Aorta (tissue), 5 donors: Measurements from ENCODE around the gene LIFR. TPM values are rescaled to one million over a fixed set of nuclear protein-coding genes. Genes with fewer than 3 reads are reported as not detected.
A peak's percentile ranks its signal among the peaks of the same experiment; 100 is the strongest.

Experiments
- ATAC-seq: fragments of 200-7000 bp; cut with Tn5 transposase; one replicate; pipeline ENCODE4 v1.9.1; 2022; ENCODE audit warnings: moderate library complexity; ENCODE audit not compliant: low FRiP score
- DNase-seq, 2 donors: peaks; one replicate each; pipeline ENCODE4 v3.0.0-alpha.2; 2020
- H3K27ac ChIP-seq, 2 donors: one replicate each; pipeline ENCODE4 v1.5.1; 2013; ENCODE audit warnings: low read length in 2 of 2, mild to moderate bottlenecking in 2 of 2, moderate library complexity in 2 of 2, control low read depth in 1 of 2, inconsistent platforms in 1 of 2, low read depth in 1 of 2
- H3K27me3 ChIP-seq, 2 donors: one replicate each; pipeline ENCODE4 v1.6.1; 2013; ENCODE audit warnings: control low read depth in 1 of 2, low read length in 1 of 2, mild to moderate bottlenecking in 1 of 2, moderate library complexity in 1 of 2; ENCODE audit not compliant: insufficient read depth in 2 of 2, control insufficient read depth in 1 of 2
- H3K36me3 ChIP-seq, 2 donors: one replicate each; pipeline ENCODE4 v1.6.1; 2013; ENCODE audit warnings: control low read depth in 1 of 2, low read length in 1 of 2, mild to moderate bottlenecking in 1 of 2; ENCODE audit not compliant: insufficient read depth in 2 of 2, control insufficient read depth in 1 of 2
- H3K4me1 ChIP-seq, 2 donors: one replicate each; pipeline ENCODE4 v1.6.1; 2013; ENCODE audit warnings: low read length in 2 of 2, control low read depth in 1 of 2, mild to moderate bottlenecking in 1 of 2, moderate library complexity in 1 of 2; ENCODE audit not compliant: insufficient read depth in 2 of 2, control insufficient read depth in 1 of 2
- H3K4me3 ChIP-seq, 2 donors: one replicate each; pipeline ENCODE4 v1.5.1; 2013; ENCODE audit warnings: low read length in 2 of 2, control low read depth in 1 of 2, mild to moderate bottlenecking in 1 of 2
- H3K9me3 ChIP-seq: one replicate; pipeline ENCODE4 v1.6.1; 2013; ENCODE audit warnings: mild to moderate bottlenecking, low read length; ENCODE audit not compliant: control insufficient read depth
- WGBS, 2 donors: extraction: QIAGEN DNeasy Blood & Tissue Kit; methylation state at CpG; one replicate each; pipeline ENCODE4 v1.1.7; 2013; 5-methylcytosine and 5-hydroxymethylcytosine counted together
- intact Hi-C, 2 donors: fragments of 100-400 bp; cut with DNase I; formaldehyde crosslinking; loops; one replicate each; pipeline versions ENCODE4 v1.14.2 to v1.15.0; 2022
- polyA plus RNA-seq, 2 donors: library from polyadenylated mRNA; stranded (reverse); fragments of 200-250 nt; gene quantifications; one replicate each; pipeline ENCODE4 v1.2.3, GENCODE V29; 2013
- total RNA-seq, 2 donors: library from RNA; stranded (reverse); fragmentation: NEBNext Ultra II Directional; extraction: Animal tissue kit (Norgen Biotek cat#: 25700); gene quantifications; one replicate each; pipeline ENCODE4 v1.2.1, GENCODE V29; 2021
- donor health status: healthy with polysubstance abuse.
- donor health status: Bipolar disorder and iron deficiency.
- donor health status: DM: no; HTN: no; CAD: no.
- donor health status: DM: no; HTN: no; CAD: no.
- donor health status: DM: yes; HTN: yes; CAD: no.

Gene LIFR
- total and polyA plus RNA-seq, 4 donors, result 2.4 to 69.6 (median 39.7) TPM

DNA sequence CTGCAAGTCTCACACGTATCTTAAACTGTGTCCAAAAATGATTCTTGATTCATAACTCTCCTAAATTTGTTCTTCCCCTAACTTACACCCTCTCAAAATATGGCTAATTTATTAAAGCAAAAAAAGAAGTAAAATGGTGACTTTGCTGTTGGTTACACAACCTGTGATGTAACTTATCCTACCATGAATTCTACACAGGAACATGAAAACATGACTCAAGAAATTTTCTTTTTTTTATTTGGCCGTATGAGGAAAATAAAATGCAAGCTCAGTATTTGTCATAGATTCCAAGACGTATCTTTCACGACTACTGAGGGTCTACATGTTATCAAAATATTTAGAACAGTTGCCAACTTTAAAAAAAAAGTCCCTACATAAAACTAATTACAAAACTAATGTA is 9.2 kb downstream of the LIFR start:
- no peak for DNase-seq
- Histone ChIP-seq H3K9me3 (no peaks in the 10 kb centered on the region), H3K4me3 (no peak overlapping the region), H3K36me3 (no peaks in the 10 kb centered on the region), H3K27me3 (no peaks in the 10 kb centered on the region), H3K4me1 (peaks cover 6 to 13% of the 10 kb centered on the region in 2 donors), H3K27ac (no peak overlapping the region)
- intact Hi-C loops, result loop anchor here in 1 of 2 donors (10.0 kb wide), 1 partner anchor 72 kb away; no protein-coding TSS in a partner anchor
- no peak for ATAC-seq
- WGBS, 2 donors, result 59 to 63% methylated on average over 4 of the region's 4 CpGs

DNA sequence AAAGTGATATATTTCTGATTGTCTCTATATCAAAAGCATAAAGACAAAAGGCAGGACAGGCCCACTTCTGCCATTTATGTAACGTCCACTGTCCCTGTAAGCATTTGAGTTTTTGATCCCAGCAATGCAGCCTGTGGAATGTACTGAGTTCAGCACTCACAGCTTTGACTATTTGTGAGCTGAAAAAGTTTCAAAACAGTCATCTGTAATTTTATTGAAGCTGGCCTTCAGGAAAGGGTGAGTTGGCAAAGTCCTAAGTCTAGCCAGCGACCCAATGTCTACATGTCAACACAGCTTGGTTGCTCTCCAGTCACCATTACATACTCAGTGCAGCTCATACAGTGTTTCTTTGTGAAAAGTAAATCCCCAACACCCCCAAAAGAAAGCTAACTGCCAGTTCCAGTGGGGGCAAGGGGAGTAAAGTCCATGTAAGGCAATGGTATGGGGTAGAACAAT is 9.7 kb downstream of the LIFR start:
- WGBS, 2 donors, result 6 to 15% methylated on average over 2 of the region's 2 CpGs
- no peak for ATAC-seq
- no peaks in the 10 kb centered on the region for H3K36me3 ChIP-seq
- H3K4me3 ChIP-seq, result no peak overlapping the region
- peaks cover 6 to 13% of the 10 kb centered on the region in 2 donors for H3K4me1 ChIP-seq
- no peaks in the 10 kb centered on the region for H3K9me3 ChIP-seq
- H3K27me3 ChIP-seq, result no peaks in the 10 kb centered on the region
- DNase-seq, result no peak
- intact Hi-C loops, result loop anchor here in 1 of 2 donors (10.0 kb wide), 1 partner anchor 72 kb away; no protein-coding TSS in a partner anchor
- peak overlapping the region in 1 of 2 donors; percentile 75 for H3K27ac ChIP-seq

DNA sequence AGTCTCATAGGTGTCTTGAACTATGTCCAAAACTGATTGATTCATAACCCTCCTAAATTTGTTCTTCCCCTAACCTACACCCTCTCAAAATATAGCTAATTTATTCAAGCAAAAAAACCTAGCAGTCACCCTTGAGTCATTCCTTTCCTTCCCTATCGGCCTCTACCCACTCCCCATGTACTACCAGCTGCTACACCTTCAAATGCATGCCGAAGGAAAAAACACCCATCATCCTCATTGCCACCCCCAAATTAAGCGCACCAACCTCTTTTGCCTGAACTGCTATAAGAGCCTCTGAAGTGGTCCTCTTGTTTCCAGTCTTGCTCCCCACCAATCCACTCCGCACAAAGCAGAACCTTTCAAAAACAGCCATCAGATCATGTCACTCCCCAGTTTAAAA is 12.6 kb downstream of the LIFR start:
- intact Hi-C loops, result loop anchor here (5.0 to 10.0 kb wide), 2 partner anchors 69 to 77 kb away; no protein-coding TSS in a partner anchor
- 98% methylated on average over 4 of the region's 4 CpGs for WGBS, 2 donors

DNA sequence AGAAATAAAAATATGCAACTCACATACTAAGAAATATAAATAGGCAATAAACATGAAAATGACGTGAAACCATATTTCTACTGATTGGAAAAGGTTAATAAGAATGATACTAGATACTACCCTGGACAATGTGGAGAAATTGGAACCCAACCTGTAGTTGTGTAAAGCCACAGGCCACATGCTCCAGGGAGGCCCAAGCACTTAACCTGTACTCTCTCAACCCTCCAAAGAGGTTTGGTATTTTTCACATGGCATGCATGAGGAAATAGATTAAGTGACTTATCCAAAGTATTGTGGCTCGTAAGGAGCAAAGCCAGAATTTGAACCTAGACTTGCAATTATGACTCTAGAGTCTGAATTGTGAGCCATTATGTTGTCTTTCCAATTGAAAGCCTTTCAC is 13.4 kb downstream of the LIFR start:
- DNase-seq (no peak), ATAC-seq (no peak)
- intact Hi-C loops, result loop anchor here (5.0 to 10.0 kb wide), 2 partner anchors 68 to 76 kb away; no protein-coding TSS in a partner anchor
- 95 to 97% methylated on average over 2 of the region's 2 CpGs for WGBS, 2 donors
- H3K27me3 ChIP-seq, result no peaks in the 10 kb centered on the region
- no peaks in the 10 kb centered on the region for H3K9me3 ChIP-seq
- no peak overlapping the region for H3K27ac ChIP-seq
- H3K4me1 ChIP-seq, result peaks cover 7 to 11% of the 10 kb centered on the region in 2 donors
- H3K4me3 ChIP-seq, result no peak overlapping the region
- no peaks in the 10 kb centered on the region for H3K36me3 ChIP-seq

More for the DNA sequence above, 12.6 kb downstream of the LIFR start:
- ATAC-seq, result no peak
- Histone ChIP-seq H3K4me1 (peaks cover 3 to 13% of the 10 kb centered on the region in 2 donors), H3K4me3 (no peak overlapping the region), H3K9me3 (no peaks in the 10 kb centered on the region), H3K36me3 (no peaks in the 10 kb centered on the region), H3K27me3 (no peaks in the 10 kb centered on the region), H3K27ac (no peak overlapping the region)
- DNase-seq, result no peak

DNA sequence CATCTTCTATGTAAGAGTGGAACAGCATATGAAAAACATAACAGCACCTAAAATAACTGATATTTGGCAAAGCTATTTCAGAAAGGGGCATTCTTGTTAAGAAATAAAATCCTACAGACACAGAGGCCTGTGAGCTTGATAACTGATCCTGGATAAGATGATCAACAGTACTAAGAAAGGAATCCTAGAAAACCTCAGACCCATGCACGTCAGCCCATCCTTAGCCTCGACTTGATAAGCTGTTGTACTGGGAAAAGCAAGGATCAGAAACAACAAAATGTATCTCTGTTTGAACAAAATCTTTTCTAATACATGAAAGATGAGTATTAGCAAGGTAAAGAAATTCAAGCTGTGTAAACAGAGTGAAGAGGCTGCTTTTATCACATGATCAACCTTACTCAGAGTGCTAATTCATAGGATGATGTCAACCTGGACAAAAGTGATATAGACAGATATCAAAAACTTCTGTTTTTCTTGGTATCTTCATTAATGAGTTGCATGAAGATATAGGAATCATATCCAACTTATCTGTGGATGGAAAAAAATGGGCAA is 15.2 kb downstream of the LIFR start:
- Histone ChIP-seq H3K27ac (peak overlapping the region; percentile 4 to 22), H3K9me3 (no peaks in the 10 kb centered on the region), H3K27me3 (no peaks in the 10 kb centered on the region), H3K4me3 (no peak overlapping the region), H3K36me3 (no peaks in the 10 kb centered on the region), H3K4me1 (peaks cover 2 to 4% of the 10 kb centered on the region in 2 donors)
- no peak for DNase-seq
- 56 to 69% methylated on average over 2 of the region's 2 CpGs for WGBS, 2 donors
- ATAC-seq, result no peak
- intact Hi-C loops, result loop anchor here (5.0 to 10.0 kb wide), 2 partner anchors 66 to 74 kb away; no protein-coding TSS in a partner anchor

DNA sequence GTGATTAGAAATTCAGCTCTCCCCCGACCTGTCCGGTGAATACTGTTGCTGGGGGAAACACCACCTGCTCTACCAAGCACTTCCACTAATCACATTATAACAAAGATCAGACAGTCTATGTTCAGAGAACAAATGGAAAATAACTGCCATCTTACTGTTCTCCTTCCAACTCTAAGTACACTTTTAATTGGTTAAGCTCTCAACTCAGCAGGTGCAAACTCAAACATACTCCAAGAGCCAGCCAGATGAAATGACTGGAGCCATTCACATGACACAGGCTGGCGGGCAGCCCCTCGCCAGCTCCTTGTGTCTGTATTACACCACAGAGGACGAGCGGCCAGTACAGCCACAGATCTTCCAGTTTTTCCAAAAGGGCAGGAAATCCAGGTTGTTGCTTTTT is 16.1 kb downstream of the LIFR start:
- 34 to 37% methylated on average over 6 of the region's 6 CpGs for WGBS, 2 donors

DNA sequence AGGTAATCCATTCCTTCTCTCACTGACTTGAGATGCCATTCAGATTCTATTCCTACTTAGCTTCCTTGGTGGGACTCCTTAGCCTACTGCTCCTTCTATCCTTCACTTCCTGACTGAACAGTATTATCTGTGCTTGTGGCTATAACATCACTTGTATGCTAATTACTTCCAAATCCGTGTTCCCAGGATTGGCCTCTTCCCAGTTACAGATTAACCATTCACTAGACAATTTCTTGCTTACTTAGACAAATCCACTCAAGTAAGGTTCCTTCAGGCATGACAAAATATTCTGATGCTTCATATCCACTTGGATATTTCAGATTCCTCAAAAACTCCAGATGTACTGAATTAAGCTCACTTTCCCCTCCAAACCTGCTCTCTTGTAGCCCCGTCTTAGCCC is 18.3 kb downstream of the LIFR start:
- Histone ChIP-seq H3K4me3 (no peak overlapping the region), H3K9me3 (no peaks in the 10 kb centered on the region), H3K36me3 (no peaks in the 10 kb centered on the region), H3K4me1 (peaks cover 4 to 8% of the 10 kb centered on the region in 2 donors), H3K27ac (no peak overlapping the region), H3K27me3 (no peaks in the 10 kb centered on the region)
- DNase-seq (no peak), ATAC-seq (no peak)
- intact Hi-C loops, result no loop called here
- WGBS, 2 donors, result 64 to 66% methylated on average over 2 of the region's 2 CpGs

More for the DNA sequence above, 16.1 kb downstream of the LIFR start:
- ATAC-seq (peak; percentile 64), DNase-seq (peak; percentile 55 to 73)
- Histone ChIP-seq H3K4me1 (peaks cover 4 to 6% of the 10 kb centered on the region in 2 donors), H3K27me3 (no peaks in the 10 kb centered on the region), H3K4me3 (no peak overlapping the region), H3K9me3 (no peaks in the 10 kb centered on the region), H3K36me3 (no peaks in the 10 kb centered on the region), H3K27ac (peak overlapping the region in 1 of 2 donors; percentile 4)
- intact Hi-C loops, result loop anchor here (5.0 to 10.0 kb wide), 2 partner anchors 66 to 73 kb away; no protein-coding TSS in a partner anchor

DNA sequence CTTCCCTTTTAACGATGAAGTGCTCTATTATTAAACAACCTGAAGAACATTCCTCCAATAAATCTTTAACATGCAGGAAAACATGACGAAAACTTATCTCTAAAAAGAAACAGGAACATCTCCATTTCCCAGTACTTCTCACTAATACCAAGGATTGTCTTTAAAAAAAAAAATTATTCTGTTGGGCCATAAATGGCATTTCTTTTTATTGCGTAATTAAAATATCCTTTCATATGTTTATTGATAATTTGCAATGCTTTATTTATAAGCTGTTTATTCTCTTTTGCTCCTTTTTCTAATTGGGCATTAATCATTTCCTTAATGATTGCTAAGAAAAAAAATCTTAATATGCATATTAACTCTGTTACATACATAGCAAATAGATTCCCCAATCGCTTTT is 18.9 kb downstream of the LIFR start:
- WGBS, 2 donors, result 92 to 98% methylated on average over 4 of the region's 4 CpGs
- intact Hi-C loops, result no loop called here
- no peak overlapping the region for H3K4me3 ChIP-seq
- H3K27ac ChIP-seq, result no peak overlapping the region
- DNase-seq (no peak), ATAC-seq (no peak)
- no peaks in the 10 kb centered on the region for H3K27me3 ChIP-seq
- peaks cover 4 to 12% of the 10 kb centered on the region in 2 donors for H3K4me1 ChIP-seq
- H3K36me3 ChIP-seq, result no peaks in the 10 kb centered on the region
- no peaks in the 10 kb centered on the region for H3K9me3 ChIP-seq

DNA sequence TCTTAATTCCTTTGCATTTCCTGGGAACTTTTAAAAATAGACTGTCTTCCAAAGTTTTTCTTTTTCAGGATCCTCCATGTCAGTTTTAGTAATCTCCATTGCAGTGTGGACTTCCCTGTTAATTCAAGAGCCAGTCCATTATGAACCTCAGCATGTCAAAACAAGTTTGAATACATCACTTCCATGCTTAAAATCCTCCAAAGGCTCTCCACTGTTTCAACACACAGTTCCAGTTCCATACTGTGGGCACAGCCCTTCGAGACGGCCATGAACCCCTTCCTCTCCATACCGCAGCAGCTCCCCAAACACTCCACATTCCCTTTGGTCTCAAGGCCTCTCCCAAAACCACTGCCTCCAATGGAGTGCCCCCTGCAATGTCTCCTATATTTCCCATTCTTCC is 19.5 kb downstream of the LIFR start:
- peaks cover 5 to 12% of the 10 kb centered on the region in 2 donors for H3K4me1 ChIP-seq

More for the DNA sequence above, 19.5 kb downstream of the LIFR start:
- WGBS, 2 donors, result 93 to 98% methylated on average over 3 of the region's 3 CpGs
- intact Hi-C loops, result no loop called here
- Histone ChIP-seq H3K27ac (no peak overlapping the region), H3K27me3 (no peaks in the 10 kb centered on the region), H3K9me3 (no peaks in the 10 kb centered on the region), H3K36me3 (no peaks in the 10 kb centered on the region), H3K4me3 (no peak overlapping the region)
- ATAC-seq (no peak), DNase-seq (no peak)
